Posterior cingulate gyrus (tissue), 11 donors: ENCODE measurements around the gene NEIL1.
"Not testable (repeated sequence)": the region's sequence is repeated elsewhere in the genome, so short reads cannot be mapped to it uniquely, and the experiment has no call there.

ENCODE experiments used
- DNase-seq, 10 donors: peaks; one replicate each; pipeline versions ENCODE4 v3.0.0 to v3.0.0-alpha.2; 2020 to 2021; ENCODE audit warnings: mixed read lengths in 3 of 10
- intact Hi-C: fragments of 100-400 bp; cut with DNase I; formaldehyde crosslinking; loops from one replicate; pipeline ENCODE4 v1.15.1; 2023

Gene NEIL1

GRCh38 chr15:75332093-75332492 lies 14.7 kb upstream of the NEIL1 start:
- intact Hi-C loops, result not testable (repeated sequence)

GRCh38 chr15:75333654-75334419 lies 13.0 kb upstream of the NEIL1 start:
- DNase-seq, result peak in 1 of 10 donors; percentile 31
- intact Hi-C loops, result not testable (repeated sequence)

More at GRCh38 chr15:75332093-75332492, 14.7 kb upstream of the NEIL1 start:
- not testable (repeated sequence) for DNase-seq

- intact Hi-C loops, result no loop called here
Measured at GRCh38 chr15:75335313-75335704, 11.5 kb upstream of the NEIL1 start.

GRCh38 chr15:75335705-75336355 lies 11.0 kb upstream of the NEIL1 start, which contains the start of gene COMMD4:
Gene COMMD4 (plus strand): TSS chr15:75336063. CDS start chr15:75336090, 27 bp downstream.
- intact Hi-C loops, result loop anchor here (1.0 kb wide), 1 partner anchor 11 kb away; the partner anchor contains the start of gene NEIL1
- peak; percentile 93 to 99 (median 96) for DNase-seq

More at GRCh38 chr15:75335313-75335704, 11.5 kb upstream of the NEIL1 start:
- no peak for DNase-seq

GRCh38 chr15:75338661-75339240 lies 8.1 kb upstream of the NEIL1 start:
- peak in 3 of 10 donors; percentile 62 to 64 (median 64) for DNase-seq
- intact Hi-C loops, result no loop called here

- intact Hi-C loops, result loop anchor here (10.0 kb wide), 1 partner anchor 135 kb away; the partner anchor contains the start of gene C15orf39
Measured at GRCh38 chr15:75339531-75340240, 7.2 kb upstream of the NEIL1 start.

GRCh38 chr15:75342221-75342620 lies 4.6 kb upstream of the NEIL1 start:
- DNase-seq, result peak in 2 of 10 donors; percentile 21 to 60
- intact Hi-C loops, result loop anchor here (10.0 kb wide), 1 partner anchor 137 kb away; the partner anchor contains the start of gene C15orf39

More at GRCh38 chr15:75339531-75340240, 7.2 kb upstream of the NEIL1 start:
- peak in 3 of 10 donors; percentile 48 to 66 (median 66) for DNase-seq

GRCh38 chr15:75343953-75344352 lies 2.9 kb upstream of the NEIL1 start:
- intact Hi-C loops, result loop anchor here (10.0 kb wide), 1 partner anchor 139 kb away; the partner anchor contains the start of gene C15orf39
- peak in 2 of 10 donors; percentile 55 to 64 for DNase-seq

- intact Hi-C loops, result loop anchor here (1.0 to 10.0 kb wide), 2 partner anchors 11 to 143 kb away; partner anchors contain the start of genes C15orf39 and COMMD4
- DNase-seq, result peak; percentile 67 to 96 (median 80)
Measured at GRCh38 chr15:75347222-75348033, 589 bp downstream of the NEIL1 start.

GRCh38 chr15:75348034-75348561 lies 1.3 kb downstream of the NEIL1 start:
- intact Hi-C loops, result loop anchor here (10.0 kb wide), 1 partner anchor 143 kb away; the partner anchor contains the start of gene C15orf39
- DNase-seq, result peak in 2 of 10 donors; percentile 72 to 78

GRCh38 chr15:75348562-75349350 lies 1.9 kb downstream of the NEIL1 start:
- intact Hi-C loops, result loop anchor here (10.0 kb wide), 1 partner anchor 144 kb away; the partner anchor contains the start of gene C15orf39
- DNase-seq, result peak in 4 of 10 donors; percentile 20 to 87 (median 53)

GRCh38 chr15:75349351-75349669 lies 2.5 kb downstream of the NEIL1 start:
- not testable (repeated sequence) for DNase-seq
- intact Hi-C loops, result loop anchor here (10.0 kb wide), 1 partner anchor 145 kb away; the partner anchor contains the start of gene C15orf39

GRCh38 chr15:75349851-75350588 lies 3.2 kb downstream of the NEIL1 start:
- DNase-seq, result peak in 2 of 10 donors; percentile 37 to 44
- intact Hi-C loops, result loop anchor here (10.0 kb wide), 1 partner anchor 145 kb away; the partner anchor contains the start of gene C15orf39

- intact Hi-C loops, result no loop called here
- DNase-seq, result peak in 2 of 10 donors; percentile 27 to 29
Measured at GRCh38 chr15:75350601-75351361, 3.9 kb downstream of the NEIL1 start.

GRCh38 chr15:75352186-75353080 lies 5.6 kb downstream of the NEIL1 start:
- DNase-seq, result peak in 2 of 10 donors; percentile 44 to 77

More at GRCh38 chr15:75352186-75353080, 5.6 kb downstream of the NEIL1 start:
- intact Hi-C loops, result no loop called here
